HG03196 (cell line): ENCODE measurements around the gene PHF2.
"Not testable (repeated sequence)": the region's sequence is repeated elsewhere in the genome, so short reads cannot be mapped to it uniquely, and the experiment has no call there.

Experiments
- ATAC-seq: cut with Tn5 transposase; IDR thresholded peaks from one replicate; pipeline ENCODE4 v1.9.1; 2021; ENCODE audit not compliant: unreplicated experiment

Gene PHF2

GRCh38 chr9:93663877-93664548 is 87.6 kb downstream of the PHF2 start:
- no peak for ATAC-seq

GRCh38 chr9:93664549-93665120 is 88.3 kb downstream of the PHF2 start:
- ATAC-seq = no peak

GRCh38 chr9:93665128-93665636 is 88.8 kb downstream of the PHF2 start:
- no peak for ATAC-seq

GRCh38 chr9:93665637-93666438 is 89.5 kb downstream of the PHF2 start:
- ATAC-seq = no peak

- not testable (repeated sequence) for ATAC-seq
These were observed 90.0 kb downstream of the PHF2 start for GRCh38 chr9:93666439-93666784.

- ATAC-seq = no peak
These were observed 90.6 kb downstream of the PHF2 start for GRCh38 chr9:93667006-93667405.

GRCh38 chr9:93667627-93668026 is 91.2 kb downstream of the PHF2 start:
- no peak for ATAC-seq

- ATAC-seq = no peak
These were observed 92.0 kb downstream of the PHF2 start for GRCh38 chr9:93668261-93668871.

- ATAC-seq = no peak
These were observed 93.0 kb downstream of the PHF2 start for GRCh38 chr9:93669116-93669957.

- no peak for ATAC-seq
These were observed 93.5 kb downstream of the PHF2 start for GRCh38 chr9:93669958-93670207.

GRCh38 chr9:93670208-93671019 is 94.0 kb downstream of the PHF2 start:
- no peak for ATAC-seq

- no peak for ATAC-seq
These were observed 94.6 kb downstream of the PHF2 start for GRCh38 chr9:93671020-93671338.

GRCh38 chr9:93672330-93673020 is 96.1 kb downstream of the PHF2 start:
- not testable (repeated sequence) for ATAC-seq

GRCh38 chr9:93673021-93673838 is 96.8 kb downstream of the PHF2 start:
- ATAC-seq = no peak

- ATAC-seq = no peak
These were observed 97.5 kb downstream of the PHF2 start for GRCh38 chr9:93673839-93674334.

GRCh38 chr9:93674580-93675335 is 98.4 kb downstream of the PHF2 start:
- no peak for ATAC-seq

- ATAC-seq = no peak
These were observed 99.2 kb downstream of the PHF2 start for GRCh38 chr9:93675336-93676150.
